HG03064 (cell line): Measurements from ENCODE around the gene EDARADD.
A peak's percentile ranks its signal among the peaks of the same experiment; 100 is the strongest.
"Not testable (repeated sequence)": the region's sequence is repeated elsewhere in the genome, so short reads cannot be mapped to it uniquely, and the experiment has no call there.

ENCODE experiments used
- ATAC-seq: cut with Tn5 transposase; IDR thresholded peaks from one replicate; pipeline ENCODE4 v1.9.1; 2021; ENCODE audit warnings: low read depth; ENCODE audit not compliant: unreplicated experiment

EDARADD gene

GRCh38 chr1:236426215-236426614 lies 32.1 kb downstream of the EDARADD start:
- no peak for ATAC-seq

GRCh38 chr1:236429715-236430274 lies 35.7 kb downstream of the EDARADD start:
- peak; percentile 50 for ATAC-seq

GRCh38 chr1:236433819-236434315 lies 39.8 kb downstream of the EDARADD start:
- ATAC-seq, result no peak

GRCh38 chr1:236438614-236439013 lies 44.5 kb downstream of the EDARADD start:
- ATAC-seq, result no peak

GRCh38 chr1:236440373-236440772 lies 46.3 kb downstream of the EDARADD start:
- no peak for ATAC-seq

GRCh38 chr1:236450779-236451178 lies 56.7 kb downstream of the EDARADD start:
- ATAC-seq, result no peak

GRCh38 chr1:236451796-236452373 lies 57.8 kb downstream of the EDARADD start:
- ATAC-seq, result no peak

GRCh38 chr1:236455243-236455642 lies 61.2 kb downstream of the EDARADD start:
- ATAC-seq, result no peak

- no peak for ATAC-seq
These were observed 63.7 kb downstream of the EDARADD start for GRCh38 chr1:236457775-236458174.

GRCh38 chr1:236458996-236459395 lies 64.9 kb downstream of the EDARADD start:
- no peak for ATAC-seq

GRCh38 chr1:236460103-236460502 lies 66.0 kb downstream of the EDARADD start:
- no peak for ATAC-seq

- not testable (repeated sequence) for ATAC-seq
These were observed 70.1 kb downstream of the EDARADD start for GRCh38 chr1:236464197-236464596.

GRCh38 chr1:236465231-236465958 lies 71.3 kb downstream of the EDARADD start:
- ATAC-seq, result peak; percentile 39

- ATAC-seq, result peak; percentile 91
These were observed 71.8 kb downstream of the EDARADD start for GRCh38 chr1:236465959-236466303.

GRCh38 chr1:236467327-236467641 lies 73.2 kb downstream of the EDARADD start:
- no peak for ATAC-seq

GRCh38 chr1:236468625-236469024 lies 74.5 kb downstream of the EDARADD start:
- no peak for ATAC-seq

- ATAC-seq, result no peak
These were observed 75.4 kb downstream of the EDARADD start for GRCh38 chr1:236469466-236469865.

- no peak for ATAC-seq
These were observed 77.0 kb downstream of the EDARADD start for GRCh38 chr1:236471096-236471495.

GRCh38 chr1:236471653-236472052 lies 77.6 kb downstream of the EDARADD start:
- no peak for ATAC-seq

- no peak for ATAC-seq
These were observed 79.0 kb downstream of the EDARADD start for GRCh38 chr1:236472850-236473788.

GRCh38 chr1:236476019-236476418 lies 81.9 kb downstream of the EDARADD start:
- ATAC-seq, result no peak
